Ovary (tissue), 3 donors: ENCODE measurements around the gene CRYBG1.

Experiments used
- POLR2A ChIP-seq: fragments of 450-650 bp; IDR thresholded peaks from one replicate; pipeline ENCODE4 v1.6.1; 2017; ENCODE audit warnings: antibody characterized with exemption, mild to moderate bottlenecking, moderate library complexity
- TF ChIP-seq, protein P1 (sequence below), 3 donors: fragments of 450-650 bp in 2 of 3; fragments of 200-600 bp in 1 of 3; IDR thresholded peaks; one replicate each; pipeline versions ENCODE4 v1.5.1 to v1.8.0; 2016 to 2022; ENCODE audit warnings: antibody characterized with exemption in 3 of 3, mild to moderate bottlenecking in 1 of 3
- donor health status: DM: no; HTN: no; CAD: no.

DNA sequence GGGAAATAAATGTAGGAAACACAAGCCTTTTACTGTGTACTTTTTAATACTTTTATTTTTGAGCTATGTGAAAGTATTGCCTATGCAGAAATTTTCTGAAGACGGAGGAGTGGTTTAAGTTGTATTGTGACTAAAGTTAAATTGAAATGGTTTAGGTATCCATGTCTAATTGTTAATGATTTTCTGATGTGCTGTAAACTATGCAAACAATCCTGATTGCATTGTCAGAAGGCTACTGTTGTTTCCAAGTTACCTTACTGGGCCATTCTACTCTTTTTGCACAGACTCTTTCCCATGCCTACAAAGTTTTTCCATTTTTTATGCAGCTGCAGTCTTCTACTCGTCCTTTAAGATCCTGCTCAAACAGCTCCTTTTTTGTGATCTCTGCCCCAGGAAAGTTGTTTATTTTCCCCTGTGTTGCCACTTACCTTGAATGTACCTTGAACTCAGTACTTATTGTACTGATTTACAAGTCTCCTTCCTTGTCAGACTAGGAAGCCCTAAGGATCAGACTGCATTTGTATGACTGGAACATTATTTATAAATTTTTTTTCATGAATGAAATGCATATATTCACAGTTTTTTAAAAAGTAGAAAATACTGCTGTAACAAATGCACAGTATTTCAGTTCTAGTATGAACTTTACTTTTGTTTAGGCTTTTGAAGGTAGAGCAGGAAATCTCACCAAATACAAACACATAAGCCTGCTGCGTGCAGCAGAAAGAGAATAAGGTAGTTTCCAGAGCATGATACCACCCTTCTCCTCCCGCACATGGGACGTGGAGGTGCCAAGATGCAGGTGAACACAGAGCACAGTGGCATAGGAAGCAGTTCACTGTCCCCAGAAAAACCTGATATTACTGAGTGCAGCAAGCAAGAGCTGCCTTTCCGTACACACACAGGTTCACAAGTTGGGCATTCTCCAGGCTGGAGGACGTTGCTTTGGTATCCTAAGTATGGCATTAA lies 97.8 kb downstream of the CRYBG1 start:
- TF ChIP-seq, protein P1, sequence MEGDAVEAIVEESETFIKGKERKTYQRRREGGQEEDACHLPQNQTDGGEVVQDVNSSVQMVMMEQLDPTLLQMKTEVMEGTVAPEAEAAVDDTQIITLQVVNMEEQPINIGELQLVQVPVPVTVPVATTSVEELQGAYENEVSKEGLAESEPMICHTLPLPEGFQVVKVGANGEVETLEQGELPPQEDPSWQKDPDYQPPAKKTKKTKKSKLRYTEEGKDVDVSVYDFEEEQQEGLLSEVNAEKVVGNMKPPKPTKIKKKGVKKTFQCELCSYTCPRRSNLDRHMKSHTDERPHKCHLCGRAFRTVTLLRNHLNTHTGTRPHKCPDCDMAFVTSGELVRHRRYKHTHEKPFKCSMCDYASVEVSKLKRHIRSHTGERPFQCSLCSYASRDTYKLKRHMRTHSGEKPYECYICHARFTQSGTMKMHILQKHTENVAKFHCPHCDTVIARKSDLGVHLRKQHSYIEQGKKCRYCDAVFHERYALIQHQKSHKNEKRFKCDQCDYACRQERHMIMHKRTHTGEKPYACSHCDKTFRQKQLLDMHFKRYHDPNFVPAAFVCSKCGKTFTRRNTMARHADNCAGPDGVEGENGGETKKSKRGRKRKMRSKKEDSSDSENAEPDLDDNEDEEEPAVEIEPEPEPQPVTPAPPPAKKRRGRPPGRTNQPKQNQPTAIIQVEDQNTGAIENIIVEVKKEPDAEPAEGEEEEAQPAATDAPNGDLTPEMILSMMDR (IDR thresholded peaks at IDR 0.05): no peak
- no peak for TF ChIP-seq POLR2A
